Gastroesophageal sphincter (tissue), 4 donors: ENCODE data around the gene TTC7B. TPM values are rescaled to one million over a fixed set of nuclear protein-coding genes. Genes with fewer than 3 reads are reported as not detected.
A peak's percentile ranks its signal among the peaks of the same experiment; 100 is the strongest.

Source experiments
- ATAC-seq: fragments of 150-250 bp; one replicate; pipeline ENCODE4 v1.9.1; 2016; ENCODE audit warnings: mild to moderate bottlenecking, moderate library complexity
- H3K27ac ChIP-seq, 4 donors: fragments of 200-600 bp; sonication (generic) in 3 of 4; 1 replicate in 3 of 4; 2 replicates in 1 of 4; pipeline ENCODE4 v1.5.1; 2016 to 2019
- H3K27me3 ChIP-seq: fragments of 200-600 bp; sonication (generic); one replicate; pipeline ENCODE4 v1.5.1; 2019
- H3K36me3 ChIP-seq, 2 donors: fragments of 200-600 bp; sonication (generic); one replicate each; pipeline ENCODE4 v1.5.1; 2019; ENCODE audit warnings: control low read depth in 1 of 2
- H3K4me1 ChIP-seq, 3 donors: fragments of 200-600 bp; sonication (generic); 1 replicate in 2 of 3; 2 replicates in 1 of 3; pipeline ENCODE4 v1.5.1; 2016 to 2019; ENCODE audit warnings: control low read depth in 2 of 3
- H3K4me3 ChIP-seq, 2 donors: fragments of 200-600 bp; sonication (generic); one replicate each; pipeline ENCODE4 v1.5.1; 2019; ENCODE audit warnings: mild to moderate bottlenecking in 1 of 2, moderate library complexity in 1 of 2
- H3K9me3 ChIP-seq, 3 donors: fragments of 200-600 bp; sonication (generic); one replicate each; pipeline ENCODE4 v1.5.1; 2017 to 2019; ENCODE audit warnings: control low read depth in 2 of 3
- CTCF ChIP-seq, 4 experiments: fragments of 200-600 bp in 2 of 4; fragments of 450-650 bp in 2 of 4; sonication (generic) in 1 of 4; IDR thresholded peaks; one replicate each; pipeline ENCODE4 v1.5.1; 2017 to 2019; ENCODE audit warnings: antibody characterized with exemption in 4 of 4, mild to moderate bottlenecking in 2 of 4, moderate library complexity in 2 of 4
- EP300 ChIP-seq: sonication (generic); formaldehyde crosslinking; IDR thresholded peaks from one replicate; pipeline ENCODE4 v1.6.1; 2017; ENCODE audit warnings: antibody characterized with exemption, mild to moderate bottlenecking
- POLR2A ChIP-seq, 2 donors: fragments of 450-650 bp; IDR thresholded peaks; one replicate each; pipeline ENCODE4 v1.6.1; 2017; ENCODE audit warnings: antibody characterized with exemption in 2 of 2, mild to moderate bottlenecking in 2 of 2, moderate library complexity in 1 of 2
- POLR2AphosphoS5 ChIP-seq: sonication (generic); formaldehyde crosslinking; IDR thresholded peaks from one replicate; pipeline ENCODE4 v1.6.1; 2017; ENCODE audit warnings: antibody characterized with exemption
- WGBS, 2 donors: methylation state at CpG; one replicate each; pipeline ENCODE4 v1.1.5; 2018; ENCODE audit warnings: low coverage in 1 of 2; 5-methylcytosine and 5-hydroxymethylcytosine counted together
- total RNA-seq, 4 donors: library from RNA; depleted of rRNA; stranded (reverse); fragments of >200 nt; gene quantifications; one replicate each; pipeline ENCODE4 v1.1.0, GENCODE V29; 2016

TTC7B gene
- total RNA-seq, 4 donors from 2014 or later: 59.0 to 170 (median 64.1) TPM

GRCh38 chr14:90811641-90812040 lies 4.6 kb downstream of the TTC7B start:
- Histone ChIP-seq H3K9me3 (no peaks in the 10 kb centered on the region), H3K4me1 (peaks cover 3 to 73% (median 20%) of the 10 kb centered on the region in 3 donors), H3K4me3 (no peak overlapping the region), H3K36me3 (no peaks in the 10 kb centered on the region), H3K27me3 (no peaks in the 10 kb centered on the region), H3K27ac (no peak overlapping the region)
- ATAC-seq: no peak
- WGBS, 2 donors: 77 to 92% methylated on average over 4 to 7 of the region's 10 CpGs
- no peak for TF ChIP-seq EP300
- no peak for TF ChIP-seq POLR2AphosphoS5
- TF ChIP-seq CTCF (IDR thresholded peaks at IDR 0.05): no peak
- no peak for TF ChIP-seq POLR2A (IDR thresholded peaks at IDR 0.05)

DNA sequence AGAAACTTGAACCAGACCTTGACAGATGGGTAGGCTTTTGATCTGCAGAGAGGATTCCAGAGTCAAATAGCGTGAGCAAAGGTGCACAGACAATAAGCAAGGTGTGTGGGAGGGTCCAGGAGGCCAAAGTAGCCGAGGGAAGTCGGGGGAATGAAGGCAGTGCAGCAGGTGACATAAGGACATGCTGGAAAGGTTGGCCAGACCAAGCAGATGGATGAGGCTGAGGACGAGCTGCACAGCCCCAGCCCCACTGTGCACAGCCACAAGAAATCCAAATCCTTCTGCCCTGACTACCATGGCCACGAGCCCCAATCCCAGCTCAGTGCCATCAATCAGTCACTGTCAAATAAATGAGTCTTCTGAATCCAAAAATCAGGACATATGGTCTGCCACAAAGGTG lies 5.4 kb downstream of the TTC7B start:
- Histone ChIP-seq H3K27ac (no peak overlapping the region), H3K36me3 (no peaks in the 10 kb centered on the region), H3K4me1 (peaks cover 3 to 79% (median 23%) of the 10 kb centered on the region in 3 donors), H3K4me3 (no peak overlapping the region), H3K27me3 (no peaks in the 10 kb centered on the region), H3K9me3 (no peaks in the 10 kb centered on the region)
- TF ChIP-seq POLR2AphosphoS5: no peak
- TF ChIP-seq EP300: no peak
- TF ChIP-seq POLR2A (IDR thresholded peaks at IDR 0.05): no peak
- TF ChIP-seq CTCF (IDR thresholded peaks at IDR 0.05): no peak
- ATAC-seq: no peak
- WGBS, 2 donors: 57 to 78% methylated on average over 3 to 4 of the region's 5 CpGs

DNA sequence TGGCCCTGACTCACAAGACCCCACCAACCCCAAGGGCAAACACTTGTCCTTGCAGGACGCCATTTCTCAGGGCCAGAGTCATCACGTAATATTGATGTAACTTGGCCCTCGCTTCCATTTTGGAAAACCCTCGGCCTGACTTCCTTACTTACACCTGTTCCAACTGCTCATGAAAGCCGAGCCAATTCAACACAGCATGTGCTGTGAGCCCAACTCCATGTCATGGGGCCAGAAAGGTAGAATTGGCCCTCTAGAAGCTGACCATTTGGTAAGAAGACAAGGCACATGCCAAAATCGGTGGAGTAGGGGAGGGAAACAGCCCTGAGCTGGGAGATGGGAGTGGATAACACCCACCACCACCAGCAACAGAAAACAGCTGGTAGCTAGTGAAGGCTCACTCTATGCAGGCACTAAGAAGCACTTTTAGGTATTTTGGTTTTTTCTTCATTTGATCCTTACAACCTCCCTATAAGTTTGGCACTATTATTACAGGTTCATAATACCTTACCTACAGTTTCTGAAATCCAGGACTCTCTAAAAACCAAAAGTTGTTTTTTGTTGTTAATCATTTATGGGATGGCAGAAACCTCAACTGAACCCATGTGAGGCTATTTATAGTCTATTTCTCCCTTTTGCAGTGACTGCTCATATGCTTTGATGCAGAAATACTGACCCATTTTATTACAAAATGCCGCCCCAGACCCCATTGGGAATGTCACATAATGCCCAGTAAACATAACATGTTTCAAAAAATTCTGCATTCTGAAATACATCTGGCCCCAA lies 6.5 kb downstream of the TTC7B start:
- Histone ChIP-seq H3K27me3 (no peaks in the 10 kb centered on the region), H3K4me1 (peaks cover 3 to 76% (median 16%) of the 10 kb centered on the region in 3 donors), H3K36me3 (no peaks in the 10 kb centered on the region), H3K9me3 (no peaks in the 10 kb centered on the region), H3K27ac (peak overlapping the region in 2 of 4 donors; percentile 64 to 67), H3K4me3 (no peak overlapping the region)
- 83 to 95% methylated on average over 2 to 6 of the region's 7 CpGs for WGBS, 2 donors
- TF ChIP-seq POLR2AphosphoS5 (no peak), CTCF (IDR thresholded peaks at IDR 0.05) (no peak)
- ATAC-seq: no peak

GRCh38 chr14:90808759-90809529 lies 7.3 kb downstream of the TTC7B start:
- Histone ChIP-seq H3K27ac (peak overlapping the region in 3 of 4 donors; percentile 64 to 72 (median 67)), H3K4me3 (no peak overlapping the region), H3K27me3 (no peaks in the 10 kb centered on the region), H3K9me3 (no peaks in the 10 kb centered on the region), H3K36me3 (no peaks in the 10 kb centered on the region), H3K4me1 (peaks cover 3 to 75% (median 14%) of the 10 kb centered on the region in 3 donors)
- WGBS, 2 donors: 75 to 78% methylated on average over 2 to 5 of the region's 15 CpGs
- no peak for TF ChIP-seq EP300
- no peak for TF ChIP-seq POLR2A (IDR thresholded peaks at IDR 0.05)
- no peak for TF ChIP-seq POLR2AphosphoS5
- no peak for TF ChIP-seq CTCF (IDR thresholded peaks at IDR 0.05)
- ATAC-seq: no peak
